NCI-H128 (cell line): ENCODE data around the gene MFAP5.
"Not testable (repeated sequence)": the region's sequence is repeated elsewhere in the genome, so short reads cannot be mapped to it uniquely, and the experiment has no call there.

Source experiments
- DNase-seq: peaks from one replicate; lab custom pipeline; 2025; ENCODE audit not compliant: unreplicated experiment; lab: John Stamatoyannopoulos, UW

The MFAP5 gene

GRCh38 chr12:8676651-8677050 lies 14.0 kb upstream of the MFAP5 start:
- no peak for DNase-seq

- DNase-seq: no peak
These were observed 13.0 kb upstream of the MFAP5 start for GRCh38 chr12:8675591-8676036.

GRCh38 chr12:8672381-8672780 lies 9.8 kb upstream of the MFAP5 start:
- DNase-seq: no peak

GRCh38 chr12:8668441-8668840 lies 5.8 kb upstream of the MFAP5 start:
- no peak for DNase-seq

GRCh38 chr12:8667270-8667669 lies 4.6 kb upstream of the MFAP5 start:
- DNase-seq: no peak

GRCh38 chr12:8665759-8666158 lies 3.1 kb upstream of the MFAP5 start:
- DNase-seq: no peak

- DNase-seq: no peak
These were observed 1.7 kb upstream of the MFAP5 start for GRCh38 chr12:8664228-8664913.

GRCh38 chr12:8661751-8662150 lies 875 bp downstream of the MFAP5 start:
- DNase-seq: no peak

- DNase-seq: no peak
These were observed 1.6 kb downstream of the MFAP5 start for GRCh38 chr12:8661016-8661415.

- DNase-seq: no peak
These were observed 4.3 kb downstream of the MFAP5 start for GRCh38 chr12:8658346-8658745.

GRCh38 chr12:8655421-8655820 lies 7.2 kb downstream of the MFAP5 start:
- no peak for DNase-seq

- no peak for DNase-seq
These were observed 13.9 kb downstream of the MFAP5 start for GRCh38 chr12:8648576-8649205.

- DNase-seq: no peak
These were observed 14.7 kb downstream of the MFAP5 start for GRCh38 chr12:8647968-8648367.

- no peak for DNase-seq
These were observed 18.0 kb downstream of the MFAP5 start for GRCh38 chr12:8644345-8645248.

- no peak for DNase-seq
These were observed 19.9 kb downstream of the MFAP5 start for GRCh38 chr12:8642775-8643174.

GRCh38 chr12:8639936-8640335 lies 22.7 kb downstream of the MFAP5 start:
- DNase-seq: no peak

GRCh38 chr12:8638951-8639350 lies 23.7 kb downstream of the MFAP5 start:
- no peak for DNase-seq

GRCh38 chr12:8637666-8638065 lies 25.0 kb downstream of the MFAP5 start:
- DNase-seq: no peak

GRCh38 chr12:8637244-8637643 lies 25.4 kb downstream of the MFAP5 start:
- no peak for DNase-seq

- DNase-seq: no peak
These were observed 26.0 kb downstream of the MFAP5 start for GRCh38 chr12:8636581-8636980.

- DNase-seq: not testable (repeated sequence)
These were observed 26.6 kb downstream of the MFAP5 start for GRCh38 chr12:8636007-8636346.
